Stimulated activated CD8-positive, alpha-beta memory T cell treated with anti-CD3 and anti-CD28 coated beads, Interleukin-7, amount 100 ng/mL, for 4 hours (primary cell): ENCODE measurements around the gene KCNQ1OT1.

ENCODE experiments used
- DNase-seq, 2 donors: peaks; one replicate each; pipeline ENCODE4 v3.0.0-alpha.2; 2020; ENCODE audit warnings: low read depth in 2 of 2

KCNQ1OT1 gene

DNA sequence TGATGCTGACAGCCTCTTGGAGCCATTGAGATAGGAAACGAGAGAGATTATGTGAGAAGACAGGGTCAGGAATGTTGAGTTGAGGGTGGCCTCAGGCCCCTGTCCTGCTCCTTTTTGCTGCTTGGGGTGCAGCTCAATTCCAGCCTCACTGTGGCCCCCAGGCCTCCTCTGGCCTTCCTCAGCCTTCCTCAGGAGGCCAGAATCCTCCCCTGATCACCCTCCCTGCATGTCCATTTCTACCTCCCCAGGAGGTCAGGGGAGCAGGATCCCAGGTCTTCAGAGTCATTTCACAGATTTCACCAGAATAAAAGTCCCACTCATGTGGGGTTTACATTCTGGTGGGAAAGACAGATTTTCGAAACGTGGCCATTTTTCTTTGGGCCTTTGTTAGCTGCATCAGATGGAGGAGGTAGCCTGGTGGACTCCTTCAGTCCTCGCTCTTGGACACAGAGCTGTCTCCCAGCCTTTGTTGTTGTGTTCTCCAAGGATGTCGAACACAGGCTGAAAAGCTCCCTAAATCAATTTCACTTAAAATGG, 2.2 kb upstream of the KCNQ1OT1 start:
- DNase-seq: no peak

- no peak for DNase-seq
These were observed 1.4 kb upstream of the KCNQ1OT1 start for GRCh38 chr11:2701230-2701629.

DNA sequence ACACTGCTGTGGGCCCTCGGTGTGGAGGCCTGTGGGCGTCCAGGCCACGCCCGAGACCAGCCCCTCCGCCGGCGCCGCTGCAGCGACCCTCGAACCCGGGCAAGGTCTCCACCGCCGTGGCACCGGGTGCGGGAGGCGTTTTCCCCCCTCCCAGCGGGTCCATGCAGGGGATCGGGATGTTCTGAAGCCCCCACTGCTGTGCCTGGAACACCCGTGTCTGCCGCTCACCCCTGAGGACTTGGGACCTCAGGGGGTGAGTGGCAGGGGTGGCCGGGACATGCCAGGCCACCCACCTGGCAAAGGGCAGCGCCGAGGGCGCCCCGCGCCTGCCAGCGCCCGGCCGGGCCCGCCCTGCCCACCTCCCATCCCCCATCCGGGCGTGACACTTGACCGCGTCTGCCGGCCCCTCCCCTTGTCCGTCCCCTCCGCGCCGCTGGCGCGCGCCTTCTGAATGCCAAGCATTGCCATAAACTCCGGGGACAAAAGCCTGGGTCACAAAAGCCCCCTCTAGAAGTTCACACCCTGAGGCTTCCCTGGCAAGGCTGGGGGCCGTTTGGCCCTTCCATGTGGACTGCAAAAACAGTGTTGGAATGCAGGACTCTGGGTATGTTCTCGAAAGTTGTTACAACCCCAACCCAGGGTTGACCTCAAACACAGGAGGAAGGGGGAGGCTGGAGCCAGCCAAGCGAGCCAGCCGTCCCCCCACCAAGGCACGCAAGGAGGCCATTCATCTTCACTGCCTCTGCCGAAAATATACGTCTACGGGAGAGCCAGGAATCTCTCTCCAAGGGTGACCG, 819 bp upstream of the KCNQ1OT1 start:
- peak in 1 of 2 donors; percentile 13 for DNase-seq

GRCh38 chr11:2699185-2699530, 636 bp downstream of the KCNQ1OT1 start:
- no peak for DNase-seq

DNA sequence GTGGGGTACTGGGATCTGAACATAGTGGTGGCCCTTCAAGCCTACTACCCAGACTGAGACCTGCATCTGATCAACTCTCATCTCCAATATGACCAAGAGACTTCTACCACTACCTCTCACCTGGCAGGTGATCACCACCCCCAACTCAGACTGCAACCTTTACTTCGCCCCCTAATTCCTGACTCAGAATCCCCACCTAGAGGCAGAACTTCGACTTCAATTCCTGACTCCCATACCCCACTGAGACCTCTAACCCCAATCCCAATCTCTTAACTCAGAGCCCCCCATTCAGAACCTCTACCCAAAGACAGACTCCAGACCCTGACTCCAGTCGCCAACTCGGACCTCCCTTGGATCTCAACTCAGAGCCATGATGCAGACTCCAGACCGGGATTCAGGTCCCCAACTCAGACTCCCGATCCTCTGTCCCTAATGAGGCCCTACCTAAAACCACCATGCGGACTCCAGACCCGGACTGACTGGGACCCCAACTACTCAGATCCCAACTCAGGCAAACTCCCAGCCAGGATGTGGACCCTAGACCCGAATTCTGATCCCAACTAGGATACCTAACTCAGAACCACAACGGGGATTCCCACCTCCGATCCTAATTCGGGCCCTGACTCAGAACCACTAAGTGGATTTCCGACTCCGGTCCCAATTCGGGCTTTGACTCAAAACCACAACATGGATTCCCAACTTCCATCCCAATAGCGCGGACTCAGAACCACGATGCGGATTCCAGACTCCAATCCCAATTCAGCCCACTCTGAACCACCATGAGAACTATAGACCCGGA, 1.2 kb downstream of the KCNQ1OT1 start:
- no peak for DNase-seq

GRCh38 chr11:2697866-2698265, 1.9 kb downstream of the KCNQ1OT1 start:
- DNase-seq: no peak

- DNase-seq: no peak
These were observed 3.3 kb downstream of the KCNQ1OT1 start for GRCh38 chr11:2696455-2696854.

DNA sequence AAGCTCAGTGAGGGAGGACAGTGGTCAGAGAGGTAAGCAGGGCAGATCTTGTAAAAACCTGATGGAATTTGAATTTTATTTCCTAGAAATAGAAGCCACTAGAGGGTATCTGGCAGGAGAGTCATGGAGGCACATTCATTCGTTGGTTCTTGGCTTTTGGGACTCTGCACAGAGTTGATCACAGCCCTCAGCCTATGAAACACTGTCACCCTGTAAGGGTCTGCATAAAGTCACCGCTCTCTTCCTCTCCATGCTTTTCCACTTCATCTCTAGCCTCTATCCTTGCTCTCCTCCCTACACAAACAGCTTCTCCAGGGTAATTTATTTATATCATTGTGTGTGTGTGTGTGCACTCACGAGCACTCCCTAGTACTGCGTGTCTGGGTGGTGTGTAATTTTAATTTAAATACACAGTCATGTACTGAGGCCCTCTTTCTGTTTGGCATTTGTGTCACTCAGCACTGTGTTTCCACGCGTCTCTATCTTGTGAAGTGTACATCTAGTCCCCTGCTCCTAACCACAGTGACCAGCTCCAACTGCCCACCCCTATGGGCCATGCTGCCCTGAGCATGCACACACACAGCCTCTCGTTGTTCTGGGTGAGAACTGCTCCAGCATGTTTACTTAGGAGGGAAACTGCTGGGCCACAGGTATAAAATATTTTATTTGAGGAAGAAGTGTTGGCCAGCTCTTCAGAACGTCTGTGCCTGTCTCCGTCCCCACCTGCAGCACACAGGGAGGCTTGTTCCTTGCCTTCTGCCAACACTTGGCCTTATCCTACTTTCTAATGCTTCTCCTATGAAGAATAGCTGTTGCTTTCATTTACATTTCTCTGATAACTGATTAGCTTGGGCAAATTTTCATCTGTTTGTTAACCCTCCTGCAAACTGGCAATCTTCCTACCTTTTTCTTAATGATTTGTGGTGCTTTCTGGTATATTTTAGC, 4.5 kb downstream of the KCNQ1OT1 start:
- no peak for DNase-seq

DNA sequence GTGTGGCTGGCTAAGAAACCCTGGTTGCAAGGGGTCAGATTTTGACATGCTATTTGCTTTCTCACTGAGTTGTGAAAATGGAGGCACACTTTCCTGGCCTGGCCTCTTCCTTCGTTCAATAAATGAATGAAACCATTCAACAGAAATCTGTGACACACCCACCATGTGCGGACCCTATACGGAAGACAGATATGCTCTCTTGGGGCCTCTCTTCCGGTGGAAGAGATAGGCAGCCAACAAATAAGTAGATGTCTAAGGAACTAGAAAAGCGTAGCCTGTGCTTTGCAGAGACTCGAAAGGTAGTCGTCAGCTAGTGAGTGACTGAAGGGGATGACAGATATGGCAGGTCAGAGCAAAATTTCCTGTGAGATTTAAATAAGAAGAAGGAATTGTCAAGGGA, 5.3 kb downstream of the KCNQ1OT1 start:
- DNase-seq: no peak

DNA sequence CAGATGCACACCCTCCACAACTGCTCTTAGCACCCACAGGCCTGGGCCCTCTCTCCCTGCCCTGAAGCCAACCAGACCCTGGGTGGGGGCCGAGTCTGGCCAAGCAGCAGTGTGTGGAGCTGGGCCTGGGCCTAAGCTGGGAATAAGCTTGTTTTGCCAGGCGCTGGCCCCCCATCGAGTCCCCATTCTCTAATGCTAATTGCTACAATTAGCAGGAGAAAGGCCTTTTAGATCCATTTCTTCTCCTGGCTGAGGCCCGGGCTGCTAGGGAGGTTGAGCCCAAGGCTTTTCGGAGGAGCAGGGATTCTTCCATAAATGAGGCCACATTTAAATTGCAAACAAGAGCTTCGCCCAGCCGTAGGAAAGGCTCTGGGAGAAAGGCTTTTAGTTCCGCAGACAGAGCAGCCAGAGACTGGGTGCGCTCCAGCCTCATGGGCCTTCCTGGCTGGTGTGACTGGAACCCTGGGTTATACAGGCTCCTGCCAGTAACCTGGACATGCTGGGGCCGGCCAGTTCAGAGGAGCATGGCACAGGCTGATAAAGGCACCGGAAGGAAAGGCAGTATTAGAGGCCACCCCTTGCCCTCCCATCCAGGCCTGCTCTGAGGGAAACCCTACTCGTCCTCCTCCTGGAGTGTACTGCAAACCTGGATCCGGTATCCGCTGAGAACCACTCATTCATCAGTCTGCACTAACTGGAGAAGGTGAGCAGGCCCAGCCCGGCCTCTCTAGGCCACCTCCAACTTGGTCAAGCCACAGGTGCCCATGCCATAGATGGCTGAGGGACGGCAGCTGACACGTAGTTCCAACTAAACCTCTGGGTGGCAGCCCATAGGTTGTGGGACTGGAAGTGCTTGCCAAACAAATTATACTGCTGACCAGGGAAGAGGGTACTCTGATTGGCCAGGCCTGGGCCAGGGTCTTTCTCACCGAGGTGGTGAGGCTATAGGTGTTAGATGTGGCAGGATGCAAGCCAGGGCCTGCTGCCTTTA, 6.2 kb downstream of the KCNQ1OT1 start:
- no peak for DNase-seq

GRCh38 chr11:2691991-2692875, 7.6 kb downstream of the KCNQ1OT1 start:
- no peak for DNase-seq

- DNase-seq: no peak
These were observed 8.4 kb downstream of the KCNQ1OT1 start for GRCh38 chr11:2691355-2691761.

DNA sequence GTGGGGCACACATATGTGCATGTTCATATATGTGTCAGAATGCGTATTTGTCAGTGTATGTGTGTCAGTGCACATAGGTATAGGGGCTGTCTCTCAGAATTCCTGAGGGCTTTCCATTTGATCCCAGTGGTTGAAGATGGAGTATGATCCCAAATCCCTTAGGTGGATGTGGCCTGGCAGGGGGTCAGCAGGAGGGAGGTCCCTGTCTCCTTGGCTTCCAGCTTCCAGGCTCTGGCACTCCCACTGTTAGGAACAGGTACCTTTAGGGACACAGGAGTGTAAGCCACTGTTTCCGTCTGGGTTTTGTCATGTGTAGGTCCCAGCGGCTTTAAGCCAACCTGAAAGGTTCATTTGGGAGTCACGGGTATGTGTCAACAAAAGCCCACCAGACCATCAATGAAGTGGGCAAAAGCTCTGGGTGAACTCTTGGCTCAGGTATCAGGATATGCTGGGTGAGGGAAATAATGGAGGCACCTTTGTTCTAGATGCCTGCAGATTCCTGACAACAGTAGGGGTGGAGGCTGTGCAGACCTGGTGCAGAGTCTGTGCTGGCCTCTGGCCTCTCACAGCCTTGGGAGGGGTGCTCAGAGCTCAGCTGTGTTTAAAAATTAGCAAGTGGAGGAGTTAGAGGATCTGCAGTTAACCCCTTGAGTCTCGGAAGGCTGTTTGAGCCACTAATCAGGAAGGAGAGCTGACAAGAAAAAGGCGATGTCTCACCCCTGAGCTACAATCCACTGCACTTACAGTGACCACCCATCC, 9.0 kb downstream of the KCNQ1OT1 start:
- no peak for DNase-seq

- DNase-seq: no peak
These were observed 9.9 kb downstream of the KCNQ1OT1 start for GRCh38 chr11:2689651-2690575.

- no peak for DNase-seq
These were observed 11.2 kb downstream of the KCNQ1OT1 start for GRCh38 chr11:2688381-2689231.

- no peak for DNase-seq
These were observed 12.0 kb downstream of the KCNQ1OT1 start for GRCh38 chr11:2687782-2688191.

DNA sequence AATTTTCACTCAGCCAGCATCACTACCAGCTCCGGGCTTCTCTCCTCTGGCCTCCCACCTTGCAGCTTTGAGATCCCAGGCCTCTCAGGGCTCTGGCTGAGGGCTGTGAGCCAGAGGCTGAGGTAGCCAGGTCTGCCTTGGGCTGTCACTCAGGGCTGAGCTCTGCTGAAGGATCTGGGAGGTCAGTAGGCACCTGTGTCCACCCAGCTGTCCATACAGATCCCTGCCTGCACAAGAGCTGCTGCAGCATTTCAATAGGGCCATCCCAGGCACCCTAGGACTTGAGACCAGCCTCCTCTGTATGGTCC, 12.6 kb downstream of the KCNQ1OT1 start:
- DNase-seq: no peak
